DND-41 (cell line): Measurements from ENCODE around the gene ZNF473.

ENCODE experiments used
- ATAC-seq: fragments of 200-7000 bp; cut with Tn5 transposase; 3 replicates; pipeline ENCODE4 v1.9.1; 2021; ENCODE audit warnings: low read depth; ENCODE audit not compliant: insufficient read depth
- DNase-seq: peaks from one replicate; pipeline ENCODE4 v3.0.0-alpha.2; 2020
- H2AFZ ChIP-seq: 2 replicates; pipeline ENCODE4 v1.6.0; 2012; ENCODE audit warnings: low read depth, low read length
- H3K27ac ChIP-seq: 2 replicates; pipeline ENCODE4 v1.5.1; 2012; ENCODE audit warnings: low read length, inconsistent platforms
- H3K27me3 ChIP-seq: fragments of 200-600 bp; sonication (generic); 2 replicates; pipeline ENCODE4 v1.6.0; 2012; ENCODE audit warnings: low read length, mild to moderate bottlenecking, inconsistent platforms; ENCODE audit not compliant: insufficient read depth, poor library complexity
- H3K36me3 ChIP-seq: 2 replicates; pipeline ENCODE4 v1.5.1; 2012; ENCODE audit warnings: low read length, inconsistent platforms; ENCODE audit not compliant: insufficient read depth
- H3K4me1 ChIP-seq: 2 replicates; pipeline ENCODE4 v1.5.1; 2012; ENCODE audit warnings: mild to moderate bottlenecking, low read length; ENCODE audit not compliant: insufficient read depth
- H3K4me2 ChIP-seq: 2 replicates; pipeline ENCODE4 v1.6.0; 2012; ENCODE audit warnings: mild to moderate bottlenecking, moderate library complexity, low read length, inconsistent platforms; ENCODE audit not compliant: insufficient read depth
- H3K4me3 ChIP-seq, 2 experiments: fragments of 200-600 bp in 1 of 2; shearing (Covaris generic) in 1 of 2; 2 replicates each; pipeline ENCODE4 v1.5.1; 2012 to 2016; ENCODE audit warnings: inconsistent platforms in 2 of 2, low read length in 2 of 2, mild to moderate bottlenecking in 2 of 2, low read depth in 1 of 2, moderate library complexity in 1 of 2
- H3K79me2 ChIP-seq: 2 replicates; pipeline ENCODE4 v1.6.0; 2012; ENCODE audit warnings: low read length, inconsistent platforms; ENCODE audit not compliant: insufficient read depth
- H3K9ac ChIP-seq: 2 replicates; pipeline ENCODE4 v1.6.0; 2012; ENCODE audit warnings: low read depth, mild to moderate bottlenecking, inconsistent platforms, low read length, moderate library complexity
- H3K9me3 ChIP-seq: 2 replicates; pipeline ENCODE4 v1.5.1; 2012; ENCODE audit warnings: low read length, moderate library complexity, mild to moderate bottlenecking, inconsistent platforms; ENCODE audit not compliant: insufficient read depth, severe bottlenecking
- H4K20me1 ChIP-seq: 2 replicates; pipeline ENCODE4 v1.6.0; 2012; ENCODE audit warnings: low read length; ENCODE audit not compliant: insufficient read depth
- EZH2 ChIP-seq: IDR thresholded peaks from 3 replicates; pipeline ENCODE4 v1.6.1; 2012; ENCODE audit warnings: borderline replicate concordance, low read depth, mild to moderate bottlenecking, moderate library complexity, low read length, inconsistent platforms; ENCODE audit not compliant: severe bottlenecking
- TF ChIP-seq, protein P1 (sequence below): IDR thresholded peaks from 2 replicates; pipeline ENCODE4 v1.5.1; 2012; ENCODE audit warnings: borderline replicate concordance, low read length, moderate library complexity, mild to moderate bottlenecking; ENCODE audit not compliant: poor library complexity, severe bottlenecking; ENCODE audit errors: extremely low read depth

The ZNF473 gene

DNA sequence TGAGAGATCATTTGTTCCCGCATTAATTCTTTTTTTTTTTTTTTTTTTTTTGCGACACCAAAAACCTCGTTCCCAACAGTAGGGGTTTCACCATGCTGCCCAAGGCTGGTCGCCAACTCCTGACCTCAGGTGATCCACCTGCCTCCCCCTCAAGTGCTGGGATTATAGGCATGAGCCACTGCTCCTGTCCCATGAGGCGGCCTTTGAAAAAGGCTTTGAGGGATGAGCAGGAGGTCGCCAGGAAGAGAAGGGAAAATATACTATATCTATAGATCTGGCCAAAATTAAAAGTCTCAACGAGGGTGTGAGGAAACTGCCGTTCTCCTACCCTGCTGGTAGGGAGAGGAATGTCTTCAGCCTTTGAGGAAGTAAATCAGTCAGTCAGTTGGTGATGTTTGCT is 26.2 kb downstream of the ZNF473 start:
- Histone ChIP-seq H3K4me2 (no peak overlapping the region), H2AFZ (no peak overlapping the region), H3K4me1 (no peaks in the 10 kb centered on the region), H3K27ac (no peak overlapping the region), H3K9ac (no peak overlapping the region), H3K27me3 (no peaks in the 10 kb centered on the region), H3K4me3 (no peak overlapping the region), H3K9me3 (no peaks in the 10 kb centered on the region), H3K79me2 (no peaks in the 10 kb centered on the region), H3K36me3 (peaks cover 19% of the 10 kb centered on the region), H4K20me1 (peaks cover 4% of the 10 kb centered on the region; the same call in 1 of the 2 replicates)
- ATAC-seq: no peak
- TF ChIP-seq EZH2: no peak
- TF ChIP-seq, protein P1, sequence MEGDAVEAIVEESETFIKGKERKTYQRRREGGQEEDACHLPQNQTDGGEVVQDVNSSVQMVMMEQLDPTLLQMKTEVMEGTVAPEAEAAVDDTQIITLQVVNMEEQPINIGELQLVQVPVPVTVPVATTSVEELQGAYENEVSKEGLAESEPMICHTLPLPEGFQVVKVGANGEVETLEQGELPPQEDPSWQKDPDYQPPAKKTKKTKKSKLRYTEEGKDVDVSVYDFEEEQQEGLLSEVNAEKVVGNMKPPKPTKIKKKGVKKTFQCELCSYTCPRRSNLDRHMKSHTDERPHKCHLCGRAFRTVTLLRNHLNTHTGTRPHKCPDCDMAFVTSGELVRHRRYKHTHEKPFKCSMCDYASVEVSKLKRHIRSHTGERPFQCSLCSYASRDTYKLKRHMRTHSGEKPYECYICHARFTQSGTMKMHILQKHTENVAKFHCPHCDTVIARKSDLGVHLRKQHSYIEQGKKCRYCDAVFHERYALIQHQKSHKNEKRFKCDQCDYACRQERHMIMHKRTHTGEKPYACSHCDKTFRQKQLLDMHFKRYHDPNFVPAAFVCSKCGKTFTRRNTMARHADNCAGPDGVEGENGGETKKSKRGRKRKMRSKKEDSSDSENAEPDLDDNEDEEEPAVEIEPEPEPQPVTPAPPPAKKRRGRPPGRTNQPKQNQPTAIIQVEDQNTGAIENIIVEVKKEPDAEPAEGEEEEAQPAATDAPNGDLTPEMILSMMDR: no peak
- no peak for DNase-seq

DNA sequence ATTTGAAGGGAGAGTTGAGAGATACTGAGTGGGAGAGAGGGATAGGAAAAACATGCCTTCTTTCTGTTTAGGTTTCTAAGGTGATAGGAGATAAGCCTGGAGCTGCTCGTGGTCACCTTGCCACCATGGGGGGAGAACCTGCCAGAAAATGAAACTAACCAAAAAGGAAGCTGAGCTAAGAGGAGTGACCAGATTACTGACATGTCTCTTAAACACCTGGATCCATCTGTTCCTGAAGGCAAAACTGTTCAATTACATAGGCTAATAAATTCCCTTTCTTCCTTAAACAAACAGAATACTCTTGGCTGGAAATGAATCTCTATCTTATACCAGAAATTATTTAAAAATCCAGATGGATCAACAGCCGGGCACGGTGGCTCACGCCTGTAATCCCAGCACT is 27.3 kb downstream of the ZNF473 start:
- Histone ChIP-seq H3K4me3 (no peak overlapping the region), H3K79me2 (no peaks in the 10 kb centered on the region), H3K9ac (no peak overlapping the region), H3K4me2 (no peak overlapping the region), H3K4me1 (no peaks in the 10 kb centered on the region), H4K20me1 (peaks cover 4% of the 10 kb centered on the region; the same call in 1 of the 2 replicates), H2AFZ (no peak overlapping the region), H3K36me3 (peaks cover 8% of the 10 kb centered on the region), H3K9me3 (peaks cover under 1% of the 10 kb centered on the region), H3K27ac (no peak overlapping the region), H3K27me3 (no peaks in the 10 kb centered on the region)
- no peak for DNase-seq
- TF ChIP-seq, protein P1: no peak
- TF ChIP-seq EZH2: no peak
- no peak for ATAC-seq

DNA sequence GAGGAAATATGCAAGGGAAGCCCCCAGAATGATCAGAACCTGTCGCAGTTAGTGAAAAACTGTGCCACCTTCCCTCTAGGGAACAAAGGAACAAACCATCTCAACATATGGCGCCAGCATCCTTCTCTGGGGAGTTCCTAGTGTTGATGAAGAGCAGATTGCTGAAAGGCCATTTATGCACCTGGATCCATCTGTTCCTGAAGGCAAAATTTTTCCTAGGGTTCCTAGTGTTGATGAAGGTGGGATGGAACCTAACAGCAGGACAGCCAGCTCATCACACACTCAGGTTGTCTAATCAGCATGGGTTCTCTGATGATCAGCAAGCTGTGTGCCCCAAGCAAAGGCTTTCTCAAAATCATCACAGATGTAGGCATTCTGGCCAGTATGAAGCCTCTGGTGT is 32.6 kb downstream of the ZNF473 start:
- H3K9ac ChIP-seq: no peak overlapping the region
- no peaks in the 10 kb centered on the region for H4K20me1 ChIP-seq
- DNase-seq (no peak), ATAC-seq (no peak)
- no peak overlapping the region for H3K4me3 ChIP-seq
- TF ChIP-seq, protein P1: no peak
- TF ChIP-seq EZH2: no peak
- H2AFZ ChIP-seq: no peak overlapping the region
- no peaks in the 10 kb centered on the region for H3K79me2 ChIP-seq
- H3K4me2 ChIP-seq: no peak overlapping the region
- H3K27me3 ChIP-seq: no peaks in the 10 kb centered on the region
- no peaks in the 10 kb centered on the region for H3K4me1 ChIP-seq
- no peaks in the 10 kb centered on the region for H3K36me3 ChIP-seq
- H3K9me3 ChIP-seq: peaks cover 20% of the 10 kb centered on the region
- no peak overlapping the region for H3K27ac ChIP-seq

DNA sequence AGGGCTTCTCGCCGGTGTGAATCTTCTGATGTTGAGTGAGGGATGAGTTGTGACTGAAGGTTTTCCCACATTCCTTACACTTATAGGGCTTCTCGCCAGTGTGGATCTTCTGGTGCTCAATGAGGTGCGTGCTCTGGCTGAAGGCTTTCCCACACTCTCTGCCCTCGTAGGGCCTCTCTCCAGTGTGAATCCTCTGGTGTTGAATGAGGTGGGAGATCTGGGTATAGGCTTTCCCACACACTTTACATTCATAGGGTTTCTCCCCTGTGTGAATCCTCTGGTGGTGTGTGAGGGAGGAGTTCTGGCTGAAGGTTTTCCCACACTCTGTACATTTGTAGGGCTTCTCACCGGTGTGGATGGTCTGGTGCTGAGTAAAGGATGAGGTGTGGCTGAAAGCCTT is 33.2 kb downstream of the ZNF473 start:
- TF ChIP-seq, protein P1: no peak
- TF ChIP-seq EZH2: no peak
- Histone ChIP-seq H3K36me3 (no peaks in the 10 kb centered on the region), H3K9ac (no peak overlapping the region), H3K9me3 (peaks cover 20% of the 10 kb centered on the region), H2AFZ (no peak overlapping the region), H3K27me3 (no peaks in the 10 kb centered on the region), H4K20me1 (no peaks in the 10 kb centered on the region), H3K79me2 (no peaks in the 10 kb centered on the region), H3K4me2 (no peak overlapping the region), H3K4me3 (no peak overlapping the region), H3K27ac (no peak overlapping the region), H3K4me1 (no peaks in the 10 kb centered on the region)
- no peak for ATAC-seq
- no peak for DNase-seq
